Heart left ventricle (tissue), 13 donors: Measurements from ENCODE around the gene COMMD9.

Experiments used
- POLR2A ChIP-seq, 2 donors: fragments of 450-650 bp; IDR thresholded peaks; one replicate each; pipeline ENCODE4 v1.6.1; 2017; ENCODE audit warnings: antibody characterized with exemption in 2 of 2, mild to moderate bottlenecking in 2 of 2, moderate library complexity in 2 of 2
- TF ChIP-seq, protein P1 (sequence below), 12 donors: fragments of 200-600 bp; sonication (generic) in 4 of 12; IDR thresholded peaks; one replicate each; pipeline versions ENCODE4 v1.5.0 to v1.8.0; 2018 to 2022; ENCODE audit warnings: antibody characterized with exemption in 12 of 12, mild to moderate bottlenecking in 5 of 12
- donor health status: ischemic (EF 13 %, LVEDD 7.1; RV severe dilation, severe dysfunction).
- donor health status: DM: no; HTN: yes; CAD: no.
- donor health status: DM: no; HTN: no; CAD: no.
- donor health status: ischemic (EF 25% LVEDD 6.9; RV normal size, moderate dysfunction).
- donor health status: ischemic (EF 25% LVEDD 5.7; RV mildly dilated, moderate dysfunction).
- donor health status: ischemic (EF 35%, LVEDD 5.7; RV mildly dilated, moderate dysfunction).
- donor health status: nonischemic (EF 11% LVEDD 7.7; RV severe dilation, severe dysfunction).
- donor health status: DM: yes; HTN: yes; CAD: no.
- donor health status: PGD.
- donor health status: ischemic (EF 29% LVEDD 5.4; RV normal size, mild dysfunction).
- donor health status: nonischemic (EF 23%, LVEDD 6.1; RV moderate dilation, normal function).

DNA sequence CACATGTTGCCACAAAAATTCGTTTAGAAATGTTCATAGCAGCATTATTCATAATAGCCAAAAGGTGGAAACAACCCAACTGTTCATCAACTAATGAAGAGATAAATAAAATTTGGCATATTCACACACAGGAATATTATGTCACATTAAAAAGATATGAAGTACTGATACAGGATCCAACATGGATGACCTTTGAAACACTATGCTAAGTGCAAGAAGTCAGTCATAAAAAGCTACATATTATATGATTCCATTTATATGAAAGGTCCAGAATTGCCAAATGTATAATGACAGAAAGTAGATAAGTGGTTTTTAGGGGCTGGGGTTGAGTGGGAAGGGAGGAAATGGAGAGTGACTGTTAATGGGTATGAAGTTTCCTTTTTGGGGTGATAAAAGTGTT lies 15.8 kb upstream of the COMMD9 start:
- TF ChIP-seq, protein P1, sequence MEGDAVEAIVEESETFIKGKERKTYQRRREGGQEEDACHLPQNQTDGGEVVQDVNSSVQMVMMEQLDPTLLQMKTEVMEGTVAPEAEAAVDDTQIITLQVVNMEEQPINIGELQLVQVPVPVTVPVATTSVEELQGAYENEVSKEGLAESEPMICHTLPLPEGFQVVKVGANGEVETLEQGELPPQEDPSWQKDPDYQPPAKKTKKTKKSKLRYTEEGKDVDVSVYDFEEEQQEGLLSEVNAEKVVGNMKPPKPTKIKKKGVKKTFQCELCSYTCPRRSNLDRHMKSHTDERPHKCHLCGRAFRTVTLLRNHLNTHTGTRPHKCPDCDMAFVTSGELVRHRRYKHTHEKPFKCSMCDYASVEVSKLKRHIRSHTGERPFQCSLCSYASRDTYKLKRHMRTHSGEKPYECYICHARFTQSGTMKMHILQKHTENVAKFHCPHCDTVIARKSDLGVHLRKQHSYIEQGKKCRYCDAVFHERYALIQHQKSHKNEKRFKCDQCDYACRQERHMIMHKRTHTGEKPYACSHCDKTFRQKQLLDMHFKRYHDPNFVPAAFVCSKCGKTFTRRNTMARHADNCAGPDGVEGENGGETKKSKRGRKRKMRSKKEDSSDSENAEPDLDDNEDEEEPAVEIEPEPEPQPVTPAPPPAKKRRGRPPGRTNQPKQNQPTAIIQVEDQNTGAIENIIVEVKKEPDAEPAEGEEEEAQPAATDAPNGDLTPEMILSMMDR (IDR thresholded peaks at IDR 0.05): no peak
- TF ChIP-seq POLR2A (IDR thresholded peaks at IDR 0.05): no peak
